Natural killer cell (primary cell): Measurements from ENCODE around the gene RNF180. TPM values are rescaled to one million over a fixed set of nuclear protein-coding genes. Genes with fewer than 3 reads are reported as not detected.

Experiments
- ATAC-seq, 3 donors: fragments of 150-1000 bp in 2 of 3; fragments of 200-7000 bp in 1 of 3; cut with Tn5 transposase; 1 replicate in 1 of 3; 2 replicates in 2 of 3; pipeline ENCODE4 v1.10.0; 2021; ENCODE audit warnings: mild to moderate bottlenecking in 2 of 3, moderate library complexity in 2 of 3
- DNase-seq, 2 donors: peaks; one replicate each; pipeline versions ENCODE4 v3.0.0 to v3.0.0-alpha.2; 2013 to 2021; ENCODE audit warnings: mixed read lengths in 1 of 2
- H3K27ac ChIP-seq: one replicate; pipeline ENCODE4 v1.5.1; 2013; ENCODE audit warnings: mild to moderate bottlenecking, low read length
- H3K27me3 ChIP-seq: one replicate; pipeline ENCODE4 v1.6.1; 2013; ENCODE audit warnings: low read length; ENCODE audit not compliant: control insufficient read depth, insufficient read depth
- H3K36me3 ChIP-seq: one replicate; pipeline ENCODE4 v1.6.1; 2013; ENCODE audit warnings: low read length; ENCODE audit not compliant: control insufficient read depth, insufficient read depth
- H3K4me1 ChIP-seq: one replicate; pipeline ENCODE4 v1.6.1; 2013; ENCODE audit warnings: low read length; ENCODE audit not compliant: control insufficient read depth, insufficient read depth
- H3K4me3 ChIP-seq: one replicate; pipeline ENCODE4 v1.5.1; 2013; ENCODE audit warnings: low read length
- H3K9me3 ChIP-seq: one replicate; pipeline ENCODE4 v1.6.1; 2013; ENCODE audit warnings: low read length; ENCODE audit not compliant: control insufficient read depth, insufficient read depth
- H3K27ac Mint-ChIP-seq, 2 donors: one replicate each; pipeline ENCODE4 v1.8.0; 2022; ENCODE audit warnings: mild to moderate bottlenecking in 2 of 2, mixed read lengths in 2 of 2, moderate library complexity in 1 of 2
- H3K27me3 Mint-ChIP-seq, 2 donors: one replicate each; pipeline ENCODE4 v1.8.0; 2022; ENCODE audit warnings: low read depth in 2 of 2, mixed read lengths in 2 of 2
- H3K36me3 Mint-ChIP-seq: one replicate; pipeline ENCODE4 v1.8.0; 2022; ENCODE audit warnings: mixed read lengths
- H3K4me1 Mint-ChIP-seq, 2 donors: one replicate each; pipeline ENCODE4 v1.8.0; 2022; ENCODE audit warnings: mixed read lengths in 2 of 2
- H3K4me3 Mint-ChIP-seq: one replicate; pipeline ENCODE4 v1.8.0; 2022; ENCODE audit warnings: mild to moderate bottlenecking, moderate library complexity, mixed read lengths
- H3K9me3 Mint-ChIP-seq, 2 donors: one replicate each; pipeline ENCODE4 v1.8.0; 2022; ENCODE audit warnings: mixed read lengths in 2 of 2
- CTCF ChIP-seq: fragments of 200-600 bp; IDR thresholded peaks from one replicate; pipeline ENCODE4 v1.8.0; 2022; ENCODE audit warnings: antibody characterized with exemption
- WGBS: methylation state at CpG from one replicate; pipeline ENCODE4 v1.1.7; 2013; ENCODE audit warnings: missing lambda C conversion rate; ENCODE audit not compliant: insufficient coverage; 5-methylcytosine and 5-hydroxymethylcytosine counted together
- intact Hi-C: fragments of 100-400 bp; cut with micrococcal nuclease; formaldehyde crosslinking; loops from one replicate; pipeline ENCODE4 v1.14.2; 2022
- total RNA-seq, 4 donors: library from RNA; stranded (reverse); fragments of 120-200 nt in 1 of 4; gene quantifications; one replicate each; pipeline versions ENCODE4 v1.2.3 to v1.2.4, GENCODE V29; 2013 to 2022

The RNF180 gene
- total RNA-seq, result not detected
- total RNA-seq (2013), result not detected

- no peak within 1 kb of the TSS for H3K27ac ChIP-seq
- 3% methylated on average over 88 of the region's 88 CpGs for WGBS
- peaks cover 16% of the 10 kb centered on the region for H3K27me3 ChIP-seq
- H3K4me3 ChIP-seq, result no peak within 1 kb of the TSS
- Mint-ChIP-seq H3K36me3 (no peaks in the 10 kb centered on the region), H3K9me3 (peaks cover 5 to 11% of the 10 kb centered on the region in 2 donors), H3K27me3 (peaks cover 22 to 28% of the 10 kb centered on the region in 2 donors), H3K27ac (no peak within 1 kb of the TSS), H3K4me3 (peak within 1 kb of the TSS; percentile 9), H3K4me1 (no peaks in the 10 kb centered on the region)
- DNase-seq (no peak), ATAC-seq (no peak)
- TF ChIP-seq CTCF, result no peak
- no peaks in the 10 kb centered on the region for H3K36me3 ChIP-seq
- intact Hi-C loops, result no loop called here
- no peaks in the 10 kb centered on the region for H3K4me1 ChIP-seq
- H3K9me3 ChIP-seq, result no peaks in the 10 kb centered on the region
Measured at GRCh38 chr5:64165500-64166200, at the start of gene RNF180. RNF180 (plus strand) TSS chr5:64165843; CDS start chr5:64200808, 34,965 bp downstream.

GRCh38 chr5:64125521-64125920 lies 40.1 kb upstream of the RNF180 start:
- Mint-ChIP-seq H3K9me3 (peaks cover 7 to 9% of the 10 kb centered on the region in 2 donors), H3K4me3 (no peak overlapping the region), H3K4me1 (no peaks in the 10 kb centered on the region), H3K36me3 (no peaks in the 10 kb centered on the region), H3K27me3 (no peaks in the 10 kb centered on the region), H3K27ac (no peak overlapping the region)
- intact Hi-C loops, result no loop called here
- TF ChIP-seq CTCF, result no peak
- Histone ChIP-seq H3K27ac (no peak overlapping the region), H3K4me3 (no peak overlapping the region), H3K36me3 (no peaks in the 10 kb centered on the region), H3K9me3 (peaks cover 2% of the 10 kb centered on the region), H3K27me3 (no peaks in the 10 kb centered on the region), H3K4me1 (no peaks in the 10 kb centered on the region)
- WGBS, result 60% methylated on average over 1 of the region's 1 CpG
- DNase-seq, result no peak
- no peak for ATAC-seq

GRCh38 chr5:64126202-64126741 lies 39.4 kb upstream of the RNF180 start:
- Mint-ChIP-seq H3K27ac (no peak overlapping the region), H3K4me1 (no peaks in the 10 kb centered on the region), H3K9me3 (peaks cover 5 to 6% of the 10 kb centered on the region in 2 donors), H3K4me3 (no peak overlapping the region), H3K36me3 (no peaks in the 10 kb centered on the region), H3K27me3 (no peaks in the 10 kb centered on the region)
- H3K36me3 ChIP-seq, result no peaks in the 10 kb centered on the region
- DNase-seq (no peak), ATAC-seq (no peak)
- H3K4me3 ChIP-seq, result no peak overlapping the region
- TF ChIP-seq CTCF, result no peak
- no peaks in the 10 kb centered on the region for H3K9me3 ChIP-seq
- no peak overlapping the region for H3K27ac ChIP-seq
- intact Hi-C loops, result no loop called here
- H3K4me1 ChIP-seq, result no peaks in the 10 kb centered on the region
- no peaks in the 10 kb centered on the region for H3K27me3 ChIP-seq

GRCh38 chr5:64140018-64140417 lies 25.6 kb upstream of the RNF180 start:
- no peak overlapping the region for H3K4me3 ChIP-seq
- Mint-ChIP-seq H3K27ac (no peak overlapping the region), H3K9me3 (peaks cover 7 to 22% of the 10 kb centered on the region in 2 donors), H3K4me1 (no peaks in the 10 kb centered on the region), H3K36me3 (no peaks in the 10 kb centered on the region), H3K4me3 (no peak overlapping the region), H3K27me3 (no peaks in the 10 kb centered on the region)
- no peak for ATAC-seq
- no peaks in the 10 kb centered on the region for H3K36me3 ChIP-seq
- intact Hi-C loops, result no loop called here
- no peak for TF ChIP-seq CTCF
- DNase-seq, result no peak
- H3K27ac ChIP-seq, result no peak overlapping the region
- H3K9me3 ChIP-seq, result peaks cover 3% of the 10 kb centered on the region
- no peaks in the 10 kb centered on the region for H3K4me1 ChIP-seq
- WGBS, result no CpG with 5 or more reads among the region's 3 CpGs
- H3K27me3 ChIP-seq, result no peaks in the 10 kb centered on the region
